HepG2 (cell line): ENCODE results near the gene TTYH1. TPM values are rescaled to one million over a fixed set of nuclear protein-coding genes. Genes with fewer than 3 reads are reported as not detected.

Source experiments
- ARNT ChIP-seq: fragments of 450-650 bp; IDR thresholded peaks from 2 replicates; pipeline ENCODE4 v1.6.1; 2017
- ARNTL ChIP-seq: sonication (generic); formaldehyde crosslinking; IDR thresholded peaks from 2 replicates; pipeline ENCODE4 v1.4.0; 2020; ENCODE audit warnings: mild to moderate bottlenecking, missing genetic modification reagents
- GFI1 ChIP-seq: sonication (generic); formaldehyde crosslinking; IDR thresholded peaks from 2 replicates; pipeline ENCODE4 v1.5.0; 2020; ENCODE audit warnings: missing genetic modification reagents, mild to moderate bottlenecking, borderline replicate concordance
- KDM5A ChIP-seq: fragments of 200-600 bp; sonication (generic); IDR thresholded peaks from 2 replicates; pipeline ENCODE4 v1.7.0; 2018; ENCODE audit warnings: antibody characterized with exemption, mild to moderate bottlenecking, low read length, borderline replicate concordance
- MIXL1 ChIP-seq: IDR thresholded peaks from 2 replicates; pipeline ENCODE4 v1.6.1; 2016
- NCOA5 ChIP-seq: sonication (generic); formaldehyde crosslinking; IDR thresholded peaks from 2 replicates; pipeline ENCODE4 v1.4.0; 2020; ENCODE audit warnings: missing genetic modification reagents
- PAX8 ChIP-seq: sonication (generic); formaldehyde crosslinking; IDR thresholded peaks from 2 replicates; pipeline ENCODE4 v1.8.0; 2022; ENCODE audit warnings: mild to moderate bottlenecking, missing genetic modification reagents, borderline replicate concordance
- ZFP41 ChIP-seq: sonication (generic); formaldehyde crosslinking; IDR thresholded peaks from 2 replicates; pipeline ENCODE4 v1.4.0; 2020; ENCODE audit warnings: mild to moderate bottlenecking, missing genetic modification reagents, borderline replicate concordance
- ZNF670 ChIP-seq: sonication (generic); formaldehyde crosslinking; IDR thresholded peaks from 2 replicates; pipeline ENCODE4 v1.8.0; 2022; ENCODE audit warnings: mild to moderate bottlenecking, missing genetic modification reagents, borderline replicate concordance
- ZNF713 ChIP-seq: sonication (generic); formaldehyde crosslinking; IDR thresholded peaks from 2 replicates; pipeline ENCODE4 v1.4.0; 2020; ENCODE audit warnings: mild to moderate bottlenecking, missing genetic modification reagents
- ZNF777 ChIP-seq: sonication (generic); formaldehyde crosslinking; IDR thresholded peaks from 2 replicates; pipeline ENCODE4 v1.4.0; 2020; ENCODE audit warnings: missing genetic modification reagents
- polyA plus RNA-seq, 8 experiments: library from polyadenylated mRNA; depleted of rRNA in 3 of 8; stranded (reverse) in 7 of 8; unstranded in 1 of 8; fragments of >200 nt; fragmentation: Illumina TruSeq in 4 of 8; extraction: Trizol in 4 of 8; gene quantifications; 2 replicates each; pipeline versions ENCODE4 v1.2.1 to v1.2.3, GENCODE V29; 2011 to 2016; ENCODE audit warnings: low read depth in 4 of 8, missing spikeins in 1 of 8, mixed read lengths in 1 of 8; ENCODE audit not compliant: insufficient read depth in 1 of 8
- total RNA-seq, 5 experiments: library from RNA; depleted of rRNA; stranded (reverse); fragments of >200 nt; fragmentation: Illumina TruSeq; extraction: Trizol; gene quantifications; 2 replicates each; pipeline ENCODE4 v1.2.3, GENCODE V29; 2016; ENCODE audit warnings: low read depth in 1 of 5
- TF ChIP-seq, protein P1 (sequence below): sonication (generic); formaldehyde crosslinking; IDR thresholded peaks from 2 replicates; pipeline ENCODE4 v1.4.0; 2020; ENCODE audit warnings: missing genetic modification reagents
- TF ChIP-seq, protein P2 (sequence below): sonication (generic); formaldehyde crosslinking; IDR thresholded peaks from 2 replicates; pipeline ENCODE4 v1.8.0; 2023; ENCODE audit warnings: mild to moderate bottlenecking, missing genetic modification reagents
- TF ChIP-seq, protein P3 (sequence below): sonication (generic); formaldehyde crosslinking; IDR thresholded peaks from 2 replicates; pipeline ENCODE4 v1.4.0; 2020; ENCODE audit warnings: missing genetic modification reagents
- TF ChIP-seq, protein P4 (sequence below): conservative IDR thresholded peaks from 2 replicates; pipeline ENCODE4 v1.6.1; 2018; ENCODE audit warnings: missing genetic modification reagents
- TF ChIP-seq, protein P5 (sequence below): IDR thresholded peaks from 2 replicates; pipeline ENCODE4 v1.6.1; 2016; ENCODE audit warnings: low read depth, borderline replicate concordance
- TF ChIP-seq, protein P6 (sequence below): sonication (generic); formaldehyde crosslinking; IDR thresholded peaks from 2 replicates; pipeline ENCODE4 v1.4.0; 2020; ENCODE audit warnings: missing genetic modification reagents
- TF ChIP-seq, protein P7 (sequence below): sonication (generic); formaldehyde crosslinking; IDR thresholded peaks from 2 replicates; pipeline ENCODE4 v1.5.0; 2020; ENCODE audit warnings: missing genetic modification reagents, mild to moderate bottlenecking, borderline replicate concordance

The TTYH1 gene
- total and polyA plus RNA-seq, 2 of the 13 experiments (the other 11 are each of a cell fraction or from before 2014, with no cell fraction given): 6.9 to 19.9 TPM

DNA sequence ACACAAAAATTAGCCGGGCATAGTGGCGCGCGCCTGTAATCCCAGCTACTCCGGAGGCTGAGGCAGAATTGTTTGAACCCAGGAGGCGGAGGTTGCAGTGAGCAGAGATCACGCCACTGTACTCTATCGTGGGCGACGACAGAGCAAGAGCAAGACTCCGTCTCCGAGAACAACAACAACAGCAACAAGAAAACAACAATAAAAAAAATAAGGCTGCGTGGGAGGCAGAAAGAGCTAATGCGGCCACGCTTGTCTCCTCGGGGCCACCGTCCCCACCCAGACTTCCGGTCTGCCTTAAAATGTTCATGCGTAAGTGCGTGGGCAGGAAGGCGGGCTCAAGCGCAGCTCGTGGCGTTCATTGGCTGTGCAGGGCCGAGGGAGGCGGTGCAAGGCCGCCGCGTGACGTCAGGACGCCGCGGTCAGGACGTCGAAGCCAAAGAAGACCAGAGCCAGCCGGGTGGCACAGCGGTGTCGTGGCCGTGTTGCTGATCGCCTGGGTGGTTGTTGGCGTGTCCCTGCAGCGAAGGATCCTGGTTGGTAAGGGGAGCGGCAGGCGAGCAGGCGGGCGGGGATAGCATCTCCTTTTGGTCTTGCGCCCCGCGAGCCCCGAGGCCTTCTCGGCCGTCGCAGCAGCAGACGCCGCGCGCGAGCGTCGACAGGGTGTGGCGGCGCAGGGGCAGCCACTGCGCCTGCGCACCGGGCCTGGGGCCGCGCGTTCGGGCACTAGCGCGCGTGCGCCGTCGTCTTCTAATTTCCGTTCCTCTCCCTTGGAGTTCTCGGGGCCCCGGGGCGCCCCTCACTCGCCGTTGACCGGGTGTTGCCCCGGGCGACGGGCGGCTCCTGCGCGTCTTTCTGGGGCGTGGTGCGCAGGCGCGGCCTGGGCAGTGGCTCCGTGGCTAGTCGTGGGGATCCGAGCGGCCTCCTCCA lies 33.8 kb downstream of the TTYH1 start, which contains the start of gene LENG8 (continued):
- TF ChIP-seq MIXL1 (CRISPR knock-in tag): peak; percentile 62; the same call in 1 of the 2 replicates
- TF ChIP-seq, protein P1, sequence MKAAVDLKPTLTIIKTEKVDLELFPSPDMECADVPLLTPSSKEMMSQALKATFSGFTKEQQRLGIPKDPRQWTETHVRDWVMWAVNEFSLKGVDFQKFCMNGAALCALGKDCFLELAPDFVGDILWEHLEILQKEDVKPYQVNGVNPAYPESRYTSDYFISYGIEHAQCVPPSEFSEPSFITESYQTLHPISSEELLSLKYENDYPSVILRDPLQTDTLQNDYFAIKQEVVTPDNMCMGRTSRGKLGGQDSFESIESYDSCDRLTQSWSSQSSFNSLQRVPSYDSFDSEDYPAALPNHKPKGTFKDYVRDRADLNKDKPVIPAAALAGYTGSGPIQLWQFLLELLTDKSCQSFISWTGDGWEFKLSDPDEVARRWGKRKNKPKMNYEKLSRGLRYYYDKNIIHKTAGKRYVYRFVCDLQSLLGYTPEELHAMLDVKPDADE (CRISPR knock-in tag): peak; percentile 64; the same call in 1 of the 2 replicates
- TF ChIP-seq, protein P2, sequence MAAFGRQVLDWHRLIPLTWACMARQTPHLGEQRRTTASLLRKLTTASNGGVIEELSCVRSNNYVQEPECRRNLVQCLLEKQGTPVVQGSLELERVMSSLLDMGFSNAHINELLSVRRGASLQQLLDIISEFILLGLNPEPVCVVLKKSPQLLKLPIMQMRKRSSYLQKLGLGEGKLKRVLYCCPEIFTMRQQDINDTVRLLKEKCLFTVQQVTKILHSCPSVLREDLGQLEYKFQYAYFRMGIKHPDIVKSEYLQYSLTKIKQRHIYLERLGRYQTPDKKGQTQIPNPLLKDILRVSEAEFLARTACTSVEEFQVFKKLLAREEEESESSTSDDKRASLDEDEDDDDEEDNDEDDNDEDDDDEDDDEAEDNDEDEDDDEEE (CRISPR knock-in tag): peak; percentile 77; the same call in 1 of the 2 replicates
- no peak for TF ChIP-seq NCOA5 (CRISPR knock-in tag)
- TF ChIP-seq ARNT: no peak
- TF ChIP-seq KDM5A: peak; percentile 87; the same call in 1 of the 2 replicates
- peak; percentile 65 for TF ChIP-seq ZNF670 (CRISPR knock-in tag)
- peak; percentile 91 for TF ChIP-seq ZNF713
- TF ChIP-seq PAX8: peak; percentile 82; the same call in 1 of the 2 replicates
- TF ChIP-seq, protein P3, sequence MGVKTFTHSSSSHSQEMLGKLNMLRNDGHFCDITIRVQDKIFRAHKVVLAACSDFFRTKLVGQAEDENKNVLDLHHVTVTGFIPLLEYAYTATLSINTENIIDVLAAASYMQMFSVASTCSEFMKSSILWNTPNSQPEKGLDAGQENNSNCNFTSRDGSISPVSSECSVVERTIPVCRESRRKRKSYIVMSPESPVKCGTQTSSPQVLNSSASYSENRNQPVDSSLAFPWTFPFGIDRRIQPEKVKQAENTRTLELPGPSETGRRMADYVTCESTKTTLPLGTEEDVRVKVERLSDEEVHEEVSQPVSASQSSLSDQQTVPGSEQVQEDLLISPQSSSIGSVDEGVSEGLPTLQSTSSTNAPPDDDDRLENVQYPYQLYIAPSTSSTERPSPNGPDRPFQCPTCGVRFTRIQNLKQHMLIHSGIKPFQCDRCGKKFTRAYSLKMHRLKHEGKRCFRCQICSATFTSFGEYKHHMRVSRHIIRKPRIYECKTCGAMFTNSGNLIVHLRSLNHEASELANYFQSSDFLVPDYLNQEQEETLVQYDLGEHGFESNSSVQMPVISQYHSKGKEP (CRISPR knock-in tag): peak; percentile 35; the same call in 1 of the 2 replicates
- TF ChIP-seq, protein P4, sequence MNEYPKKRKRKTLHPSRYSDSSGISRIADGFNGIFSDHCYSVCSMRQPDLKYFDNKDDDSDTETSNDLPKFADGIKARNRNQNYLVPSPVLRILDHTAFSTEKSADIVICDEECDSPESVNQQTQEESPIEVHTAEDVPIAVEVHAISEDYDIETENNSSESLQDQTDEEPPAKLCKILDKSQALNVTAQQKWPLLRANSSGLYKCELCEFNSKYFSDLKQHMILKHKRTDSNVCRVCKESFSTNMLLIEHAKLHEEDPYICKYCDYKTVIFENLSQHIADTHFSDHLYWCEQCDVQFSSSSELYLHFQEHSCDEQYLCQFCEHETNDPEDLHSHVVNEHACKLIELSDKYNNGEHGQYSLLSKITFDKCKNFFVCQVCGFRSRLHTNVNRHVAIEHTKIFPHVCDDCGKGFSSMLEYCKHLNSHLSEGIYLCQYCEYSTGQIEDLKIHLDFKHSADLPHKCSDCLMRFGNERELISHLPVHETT: 0 out of 2 replicates have a peak, but pooled peaks have one; percentile 68
- peak; percentile 91 for TF ChIP-seq ZNF777 (CRISPR knock-in tag)
- TF ChIP-seq, protein P5, sequence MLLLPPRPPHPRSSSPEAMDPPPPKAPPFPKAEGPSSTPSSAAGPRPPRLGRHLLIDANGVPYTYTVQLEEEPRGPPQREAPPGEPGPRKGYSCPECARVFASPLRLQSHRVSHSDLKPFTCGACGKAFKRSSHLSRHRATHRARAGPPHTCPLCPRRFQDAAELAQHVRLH (CRISPR knock-in tag): peak; percentile 90
- no peak; the same call in 1 of the 2 replicates for TF ChIP-seq ZFP41 (CRISPR knock-in tag)
- TF ChIP-seq GFI1: no peak
- peak; percentile 8; the same call in 1 of the 2 replicates for TF ChIP-seq ARNTL (CRISPR knock-in tag)
- TF ChIP-seq, protein P6, sequence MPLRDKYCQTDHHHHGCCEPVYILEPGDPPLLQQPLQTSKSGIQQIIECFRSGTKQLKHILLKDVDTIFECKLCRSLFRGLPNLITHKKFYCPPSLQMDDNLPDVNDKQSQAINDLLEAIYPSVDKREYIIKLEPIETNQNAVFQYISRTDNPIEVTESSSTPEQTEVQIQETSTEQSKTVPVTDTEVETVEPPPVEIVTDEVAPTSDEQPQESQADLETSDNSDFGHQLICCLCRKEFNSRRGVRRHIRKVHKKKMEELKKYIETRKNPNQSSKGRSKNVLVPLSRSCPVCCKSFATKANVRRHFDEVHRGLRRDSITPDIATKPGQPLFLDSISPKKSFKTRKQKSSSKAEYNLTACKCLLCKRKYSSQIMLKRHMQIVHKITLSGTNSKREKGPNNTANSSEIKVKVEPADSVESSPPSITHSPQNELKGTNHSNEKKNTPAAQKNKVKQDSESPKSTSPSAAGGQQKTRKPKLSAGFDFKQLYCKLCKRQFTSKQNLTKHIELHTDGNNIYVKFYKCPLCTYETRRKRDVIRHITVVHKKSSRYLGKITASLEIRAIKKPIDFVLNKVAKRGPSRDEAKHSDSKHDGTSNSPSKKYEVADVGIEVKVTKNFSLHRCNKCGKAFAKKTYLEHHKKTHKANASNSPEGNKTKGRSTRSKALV (CRISPR knock-in tag): no peak
- TF ChIP-seq, protein P7, sequence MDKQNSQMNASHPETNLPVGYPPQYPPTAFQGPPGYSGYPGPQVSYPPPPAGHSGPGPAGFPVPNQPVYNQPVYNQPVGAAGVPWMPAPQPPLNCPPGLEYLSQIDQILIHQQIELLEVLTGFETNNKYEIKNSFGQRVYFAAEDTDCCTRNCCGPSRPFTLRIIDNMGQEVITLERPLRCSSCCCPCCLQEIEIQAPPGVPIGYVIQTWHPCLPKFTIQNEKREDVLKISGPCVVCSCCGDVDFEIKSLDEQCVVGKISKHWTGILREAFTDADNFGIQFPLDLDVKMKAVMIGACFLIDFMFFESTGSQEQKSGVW (CRISPR knock-in tag): 0 out of 2 replicates have a peak, but pooled peaks have one; percentile 76
